ENCODE measurements around the gene STX8.

Gene STX8

DNA sequence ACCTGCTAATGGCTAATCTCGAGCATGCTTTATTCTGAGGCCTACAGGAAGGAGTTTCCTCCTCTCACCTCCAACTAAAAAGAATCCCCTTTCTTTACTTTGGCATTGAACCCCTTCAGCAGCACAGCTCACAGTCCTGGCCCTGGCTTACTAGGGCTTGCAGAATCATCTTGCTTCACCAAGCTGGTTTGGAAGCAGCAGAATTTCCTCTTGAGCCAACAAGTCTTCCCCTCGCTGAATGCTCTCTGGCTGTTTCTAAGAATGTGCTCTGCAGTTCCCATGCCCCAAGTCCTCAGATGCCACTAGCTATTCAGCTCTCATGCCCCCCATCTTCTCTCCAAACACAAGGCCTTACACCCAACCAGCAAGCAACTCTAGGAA is 283.1 kb downstream of the STX8 start (continued):
- TF ChIP-seq, protein P1, sequence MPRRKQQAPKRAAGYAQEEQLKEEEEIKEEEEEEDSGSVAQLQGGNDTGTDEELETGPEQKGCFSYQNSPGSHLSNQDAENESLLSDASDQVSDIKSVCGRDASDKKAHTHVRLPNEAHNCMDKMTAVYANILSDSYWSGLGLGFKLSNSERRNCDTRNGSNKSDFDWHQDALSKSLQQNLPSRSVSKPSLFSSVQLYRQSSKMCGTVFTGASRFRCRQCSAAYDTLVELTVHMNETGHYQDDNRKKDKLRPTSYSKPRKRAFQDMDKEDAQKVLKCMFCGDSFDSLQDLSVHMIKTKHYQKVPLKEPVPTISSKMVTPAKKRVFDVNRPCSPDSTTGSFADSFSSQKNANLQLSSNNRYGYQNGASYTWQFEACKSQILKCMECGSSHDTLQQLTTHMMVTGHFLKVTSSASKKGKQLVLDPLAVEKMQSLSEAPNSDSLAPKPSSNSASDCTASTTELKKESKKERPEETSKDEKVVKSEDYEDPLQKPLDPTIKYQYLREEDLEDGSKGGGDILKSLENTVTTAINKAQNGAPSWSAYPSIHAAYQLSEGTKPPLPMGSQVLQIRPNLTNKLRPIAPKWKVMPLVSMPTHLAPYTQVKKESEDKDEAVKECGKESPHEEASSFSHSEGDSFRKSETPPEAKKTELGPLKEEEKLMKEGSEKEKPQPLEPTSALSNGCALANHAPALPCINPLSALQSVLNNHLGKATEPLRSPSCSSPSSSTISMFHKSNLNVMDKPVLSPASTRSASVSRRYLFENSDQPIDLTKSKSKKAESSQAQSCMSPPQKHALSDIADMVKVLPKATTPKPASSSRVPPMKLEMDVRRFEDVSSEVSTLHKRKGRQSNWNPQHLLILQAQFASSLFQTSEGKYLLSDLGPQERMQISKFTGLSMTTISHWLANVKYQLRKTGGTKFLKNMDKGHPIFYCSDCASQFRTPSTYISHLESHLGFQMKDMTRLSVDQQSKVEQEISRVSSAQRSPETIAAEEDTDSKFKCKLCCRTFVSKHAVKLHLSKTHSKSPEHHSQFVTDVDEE (CRISPR knock-in tag; IDR thresholded peaks at IDR 0.05), result no peak
- no peak for TF ChIP-seq SNAI2 (CRISPR knock-in tag; IDR thresholded peaks at IDR 0.05)
- TF ChIP-seq PPARA (CRISPR knock-in tag; IDR thresholded peaks at IDR 0.05; ENCODE audit: borderline replicate concordance), result no peak
- no peak for TF ChIP-seq ZNF8 (CRISPR knock-in tag; IDR thresholded peaks at IDR 0.05)
- TF ChIP-seq, protein P2, sequence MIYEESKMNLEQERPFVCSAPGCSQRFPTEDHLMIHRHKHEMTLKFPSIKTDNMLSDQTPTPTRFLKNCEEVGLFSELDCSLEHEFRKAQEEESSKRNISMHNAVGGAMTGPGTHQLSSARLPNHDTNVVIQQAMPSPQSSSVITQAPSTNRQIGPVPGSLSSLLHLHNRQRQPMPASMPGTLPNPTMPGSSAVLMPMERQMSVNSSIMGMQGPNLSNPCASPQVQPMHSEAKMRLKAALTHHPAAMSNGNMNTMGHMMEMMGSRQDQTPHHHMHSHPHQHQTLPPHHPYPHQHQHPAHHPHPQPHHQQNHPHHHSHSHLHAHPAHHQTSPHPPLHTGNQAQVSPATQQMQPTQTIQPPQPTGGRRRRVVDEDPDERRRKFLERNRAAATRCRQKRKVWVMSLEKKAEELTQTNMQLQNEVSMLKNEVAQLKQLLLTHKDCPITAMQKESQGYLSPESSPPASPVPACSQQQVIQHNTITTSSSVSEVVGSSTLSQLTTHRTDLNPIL (CRISPR knock-in tag; IDR thresholded peaks at IDR 0.05; ENCODE audit: low read depth), result no peak
- no peak for TF ChIP-seq ARNTL (CRISPR knock-in tag; IDR thresholded peaks at IDR 0.05; ENCODE audit: borderline replicate concordance, low read depth)

DNA sequence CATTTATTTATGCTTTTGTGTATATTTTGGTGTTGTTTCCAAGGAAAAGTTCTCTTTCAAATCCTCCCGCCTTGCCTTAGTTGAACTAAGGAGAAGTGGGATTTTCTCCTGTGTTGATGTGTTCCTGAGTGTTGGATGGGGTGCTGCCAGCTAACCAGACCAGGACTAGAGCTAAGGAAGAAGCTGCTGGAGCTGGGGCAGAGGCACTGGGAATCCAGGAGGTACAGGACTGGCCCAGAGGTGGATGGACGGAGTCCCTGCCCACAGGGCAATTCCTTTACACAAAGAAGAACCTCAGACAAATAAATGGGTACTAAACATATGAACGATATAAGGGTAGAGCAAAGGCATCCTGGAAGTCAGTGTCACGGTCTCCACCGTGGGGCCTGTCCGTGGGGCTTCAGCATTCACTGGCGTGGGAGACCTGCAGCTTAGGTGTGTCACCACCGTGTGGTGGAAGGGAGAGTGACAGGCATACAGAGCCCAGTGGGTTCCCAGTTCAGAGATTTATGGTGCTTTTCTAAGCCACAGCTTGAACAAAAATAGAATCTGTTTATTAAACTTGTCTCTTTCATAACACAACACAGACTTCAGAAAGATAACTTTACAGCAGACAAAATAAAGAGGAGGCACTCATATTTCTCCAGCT is 283.6 kb downstream of the STX8 start:
- TF ChIP-seq TOX (CRISPR knock-in tag; IDR thresholded peaks at IDR 0.05; ENCODE audit: borderline replicate concordance) (no peak), SNAI2 (CRISPR knock-in tag; IDR thresholded peaks at IDR 0.05) (no peak)
- TF ChIP-seq, protein P3, sequence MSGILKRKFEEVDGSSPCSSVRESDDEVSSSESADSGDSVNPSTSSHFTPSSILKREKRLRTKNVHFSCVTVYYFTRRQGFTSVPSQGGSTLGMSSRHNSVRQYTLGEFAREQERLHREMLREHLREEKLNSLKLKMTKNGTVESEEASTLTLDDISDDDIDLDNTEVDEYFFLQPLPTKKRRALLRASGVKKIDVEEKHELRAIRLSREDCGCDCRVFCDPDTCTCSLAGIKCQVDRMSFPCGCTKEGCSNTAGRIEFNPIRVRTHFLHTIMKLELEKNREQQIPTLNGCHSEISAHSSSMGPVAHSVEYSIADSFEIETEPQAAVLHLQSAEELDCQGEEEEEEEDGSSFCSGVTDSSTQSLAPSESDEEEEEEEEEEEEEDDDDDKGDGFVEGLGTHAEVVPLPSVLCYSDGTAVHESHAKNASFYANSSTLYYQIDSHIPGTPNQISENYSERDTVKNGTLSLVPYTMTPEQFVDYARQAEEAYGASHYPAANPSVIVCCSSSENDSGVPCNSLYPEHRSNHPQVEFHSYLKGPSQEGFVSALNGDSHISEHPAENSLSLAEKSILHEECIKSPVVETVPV (CRISPR knock-in tag; IDR thresholded peaks at IDR 0.05), result no peak
- ATAC-seq, result peak; percentile 89

DNA sequence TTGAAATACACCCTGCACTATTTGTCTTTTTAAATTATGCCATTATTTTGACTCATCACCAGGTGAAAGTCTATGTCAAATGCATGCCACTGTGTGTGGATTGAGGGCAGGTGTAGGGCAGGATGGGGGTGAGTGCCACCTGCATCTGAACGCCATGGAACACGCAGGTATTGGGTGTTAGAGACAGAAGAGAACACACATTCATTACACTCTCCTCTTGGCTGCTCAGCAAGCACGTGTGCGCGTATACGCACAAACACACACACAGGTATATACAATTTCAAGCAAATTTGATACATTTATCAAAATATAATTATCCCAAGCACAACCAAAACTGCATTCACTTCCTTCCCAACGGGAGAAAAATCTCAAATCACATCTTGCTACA is 285.4 kb downstream of the STX8 start:
- TF ChIP-seq, protein P1 (CRISPR knock-in tag; IDR thresholded peaks at IDR 0.05), result no peak
- TF ChIP-seq, protein P4, sequence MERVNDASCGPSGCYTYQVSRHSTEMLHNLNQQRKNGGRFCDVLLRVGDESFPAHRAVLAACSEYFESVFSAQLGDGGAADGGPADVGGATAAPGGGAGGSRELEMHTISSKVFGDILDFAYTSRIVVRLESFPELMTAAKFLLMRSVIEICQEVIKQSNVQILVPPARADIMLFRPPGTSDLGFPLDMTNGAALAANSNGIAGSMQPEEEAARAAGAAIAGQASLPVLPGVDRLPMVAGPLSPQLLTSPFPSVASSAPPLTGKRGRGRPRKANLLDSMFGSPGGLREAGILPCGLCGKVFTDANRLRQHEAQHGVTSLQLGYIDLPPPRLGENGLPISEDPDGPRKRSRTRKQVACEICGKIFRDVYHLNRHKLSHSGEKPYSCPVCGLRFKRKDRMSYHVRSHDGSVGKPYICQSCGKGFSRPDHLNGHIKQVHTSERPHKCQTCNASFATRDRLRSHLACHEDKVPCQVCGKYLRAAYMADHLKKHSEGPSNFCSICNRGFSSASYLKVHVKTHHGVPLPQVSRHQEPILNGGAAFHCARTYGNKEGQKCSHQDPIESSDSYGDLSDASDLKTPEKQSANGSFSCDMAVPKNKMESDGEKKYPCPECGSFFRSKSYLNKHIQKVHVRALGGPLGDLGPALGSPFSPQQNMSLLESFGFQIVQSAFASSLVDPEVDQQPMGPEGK (CRISPR knock-in tag; IDR thresholded peaks at IDR 0.05; ENCODE audit: borderline replicate concordance), result no peak
- TF ChIP-seq ESRRG (CRISPR knock-in tag; IDR thresholded peaks at IDR 0.05), result no peak
- TF ChIP-seq CSDC2 (CRISPR knock-in tag; IDR thresholded peaks at IDR 0.05), result no peak
- TF ChIP-seq ZNF70 (CRISPR knock-in tag; IDR thresholded peaks at IDR 0.05), result no peak
- TF ChIP-seq OSR1 (CRISPR knock-in tag; IDR thresholded peaks at IDR 0.05), result no peak
- TF ChIP-seq ARNTL (CRISPR knock-in tag; IDR thresholded peaks at IDR 0.05; ENCODE audit: borderline replicate concordance, low read depth), result no peak
- TF ChIP-seq, protein P2 (CRISPR knock-in tag; IDR thresholded peaks at IDR 0.05; ENCODE audit: low read depth), result no peak
- no peak for ATAC-seq

DNA sequence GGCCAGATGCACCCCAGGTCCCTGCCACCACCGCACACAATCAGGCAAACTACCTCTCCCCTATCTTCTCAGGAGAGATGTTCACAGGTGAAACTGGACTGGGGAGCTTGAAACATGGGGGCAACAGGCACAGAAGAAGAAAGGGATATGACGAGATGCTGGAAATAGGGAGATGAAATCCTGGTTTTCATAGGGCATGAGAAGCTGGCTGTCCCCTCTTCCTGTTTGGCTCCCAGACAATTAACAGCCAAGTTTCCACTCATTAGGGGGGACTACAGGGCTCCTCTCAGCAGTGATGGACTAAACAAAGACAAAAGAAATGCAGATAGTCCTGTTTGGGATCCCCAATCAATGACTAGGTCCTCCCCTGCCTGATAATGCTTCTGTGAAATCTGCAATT is 288.3 kb downstream of the STX8 start:
- no peak for TF ChIP-seq ZFP30 (CRISPR knock-in tag; IDR thresholded peaks at IDR 0.05)
- TF ChIP-seq TCF4 (CRISPR knock-in tag; IDR thresholded peaks at IDR 0.05; ENCODE audit: borderline replicate concordance), result no peak
- ATAC-seq, result no peak
